Daoy (cell line): Measurements from ENCODE around the gene HAGHL. TPM values are rescaled to one million over a fixed set of nuclear protein-coding genes. Genes with fewer than 3 reads are reported as not detected.

Experiments used
- DNase-seq: peaks from one replicate; pipeline ENCODE4 v3.0.0-alpha.2; 2015; ENCODE audit warnings: low read depth
- total RNA-seq: library from RNA; depleted of rRNA; stranded (reverse); fragments of >200 nt; shearing (Covaris generic); gene quantifications from 2 replicates; pipeline ENCODE4 v1.2.3, GENCODE V29; 2014

HAGHL gene
- total RNA-seq, 1 experiment from 2014 or later, result 3.3 TPM

GRCh38 chr16:754656-755055 lies 27.8 kb downstream of the HAGHL start:
- no peak for DNase-seq

DNA sequence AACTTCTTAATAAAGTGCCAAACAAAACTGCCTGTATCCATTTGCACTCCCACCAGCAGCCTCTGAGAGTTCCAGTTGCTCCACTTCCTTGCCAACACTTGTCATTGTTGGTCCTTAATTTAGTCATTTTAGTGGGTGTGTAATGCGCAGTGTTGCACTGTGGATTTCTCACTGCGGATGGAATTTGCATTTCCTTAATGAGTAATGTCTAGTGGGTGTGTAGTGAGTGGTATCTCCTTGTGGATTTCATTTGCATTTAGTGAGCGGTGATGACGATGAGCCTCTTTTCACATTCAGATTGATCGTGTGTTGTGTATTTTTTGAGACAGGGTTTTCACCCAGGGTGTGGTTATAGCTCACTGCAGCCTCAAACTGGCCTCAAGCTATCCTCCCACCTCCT lies 29.5 kb downstream of the HAGHL start:
- DNase-seq, result no peak

- no peak for DNase-seq
These were observed 32.4 kb downstream of the HAGHL start for GRCh38 chr16:759110-759910.

- no peak for DNase-seq
These were observed 33.2 kb downstream of the HAGHL start for GRCh38 chr16:760065-760464.

- DNase-seq, result peak; percentile 61
These were observed 33.8 kb downstream of the HAGHL start, which contains the start of gene MSLN for GRCh38 chr16:760545-761343. Gene MSLN, plus strand, starts transcription at chr16:760734. Its CDS starts 1,947 bp downstream, at chr16:762681.

GRCh38 chr16:761625-762513 lies 35.0 kb downstream of the HAGHL start:
- DNase-seq, result no peak

DNA sequence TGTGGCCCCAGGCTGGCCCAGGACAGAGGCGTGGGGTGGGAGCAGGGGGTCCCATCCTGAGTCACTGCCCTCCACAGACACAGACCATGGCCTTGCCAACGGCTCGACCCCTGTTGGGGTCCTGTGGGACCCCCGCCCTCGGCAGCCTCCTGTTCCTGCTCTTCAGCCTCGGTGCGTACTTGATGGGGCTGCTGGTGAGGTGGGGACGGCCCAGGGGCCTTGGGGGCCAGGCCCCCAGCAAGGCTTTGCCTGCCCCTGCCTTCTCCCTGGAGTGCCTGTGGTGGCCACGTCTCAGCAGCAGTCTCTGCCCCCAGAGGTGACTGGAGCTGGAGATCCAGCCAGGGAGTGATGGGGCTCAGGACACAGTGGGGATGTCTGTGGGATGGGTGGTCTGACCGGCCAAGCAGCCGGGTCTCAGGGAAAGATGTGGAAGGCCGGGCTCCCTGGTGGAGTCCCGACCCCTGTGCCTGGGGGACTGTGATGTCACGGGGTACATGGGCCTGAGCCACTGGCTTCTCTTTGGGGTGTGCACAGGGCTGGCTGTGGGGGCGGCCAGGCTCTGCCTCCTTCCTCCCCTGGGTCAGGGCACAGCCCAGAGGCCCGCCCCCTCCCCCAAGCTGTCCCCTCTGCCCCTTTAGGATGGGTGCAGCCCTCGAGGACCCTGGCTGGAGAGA lies 35.8 kb downstream of the HAGHL start:
- DNase-seq, result no peak

DNA sequence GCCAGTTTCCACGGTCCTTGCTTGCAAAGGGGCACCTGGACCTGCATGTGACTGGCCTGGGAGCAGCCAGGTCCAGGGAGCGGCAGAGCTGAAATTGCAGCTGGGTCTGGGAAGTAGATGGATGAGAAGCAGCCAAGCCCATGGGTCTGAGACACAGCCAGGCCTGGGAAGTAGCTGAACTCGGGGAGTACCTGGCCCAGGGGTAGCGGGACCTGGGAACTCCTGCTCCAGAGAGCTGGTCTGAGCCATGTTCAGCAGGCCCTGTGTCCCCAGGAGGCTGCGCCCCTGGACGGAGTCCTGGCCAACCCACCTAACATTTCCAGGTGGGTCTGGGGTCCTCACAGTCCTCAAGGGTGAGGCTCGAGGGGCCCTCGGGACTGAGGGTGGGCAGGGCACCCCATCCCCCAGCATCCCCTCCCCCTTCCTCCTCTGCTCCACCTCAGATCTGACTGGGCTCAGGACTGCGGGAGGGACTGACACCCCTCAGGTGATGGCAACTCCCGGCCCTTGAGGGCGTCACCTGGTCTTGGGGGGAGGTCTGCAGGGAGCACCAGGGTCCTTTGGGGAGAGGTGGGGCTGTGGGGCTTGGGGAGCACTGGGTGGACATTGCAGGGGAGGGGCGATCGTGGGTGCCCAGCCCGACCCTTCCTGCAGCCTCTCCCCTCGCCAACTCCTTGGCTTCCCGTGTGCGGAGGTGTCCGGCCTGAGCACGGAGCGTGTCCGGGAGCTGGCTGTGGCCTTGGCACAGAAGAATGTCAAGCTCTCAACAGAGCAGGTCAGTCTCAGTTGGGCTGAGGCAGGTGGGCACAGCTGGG lies 36.7 kb downstream of the HAGHL start:
- DNase-seq, result no peak

DNA sequence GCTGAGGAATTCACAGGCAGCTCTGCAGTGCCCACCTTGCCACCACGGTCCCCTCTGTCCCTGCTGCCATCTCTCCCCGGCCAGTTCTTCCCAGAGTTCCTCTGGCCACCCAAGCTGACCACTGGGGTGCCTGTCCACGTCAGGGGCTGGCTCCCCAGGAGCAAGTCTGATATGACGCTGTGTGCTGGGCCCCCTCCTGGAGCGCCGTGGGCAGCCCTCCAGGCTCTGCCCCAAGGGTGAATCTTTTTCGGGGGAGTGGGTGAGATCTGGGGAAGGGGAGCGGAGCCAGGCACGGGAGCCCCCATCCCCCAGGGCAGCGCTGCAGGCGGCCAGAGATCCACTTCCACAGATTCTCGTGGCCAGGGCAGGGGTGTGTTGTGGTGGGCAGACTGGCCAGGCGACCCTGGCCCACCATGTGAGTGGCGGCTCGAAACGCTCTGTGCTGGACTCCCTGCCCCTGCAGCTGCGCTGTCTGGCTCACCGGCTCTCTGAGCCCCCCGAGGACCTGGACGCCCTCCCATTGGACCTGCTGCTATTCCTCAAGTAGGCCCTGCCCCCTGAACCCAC lies 37.4 kb downstream of the HAGHL start:
- DNase-seq, result no peak

GRCh38 chr16:764848-765487 lies 38.1 kb downstream of the HAGHL start:
- no peak for DNase-seq

DNA sequence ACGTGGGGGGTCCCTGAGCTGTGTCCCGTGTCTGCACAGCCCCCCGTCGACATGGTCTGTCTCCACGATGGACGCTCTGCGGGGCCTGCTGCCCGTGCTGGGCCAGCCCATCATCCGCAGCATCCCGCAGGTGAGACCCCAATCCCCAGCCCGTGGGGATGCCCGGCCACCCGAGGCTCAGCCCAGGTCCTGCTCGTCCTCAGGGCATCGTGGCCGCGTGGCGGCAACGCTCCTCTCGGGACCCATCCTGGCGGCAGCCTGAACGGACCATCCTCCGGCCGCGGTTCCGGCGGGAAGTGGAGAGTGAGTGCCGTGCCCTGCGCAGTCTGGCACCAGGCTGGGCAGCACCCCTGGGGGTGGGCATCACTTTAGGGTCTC lies 38.6 kb downstream of the HAGHL start:
- DNase-seq, result no peak

DNA sequence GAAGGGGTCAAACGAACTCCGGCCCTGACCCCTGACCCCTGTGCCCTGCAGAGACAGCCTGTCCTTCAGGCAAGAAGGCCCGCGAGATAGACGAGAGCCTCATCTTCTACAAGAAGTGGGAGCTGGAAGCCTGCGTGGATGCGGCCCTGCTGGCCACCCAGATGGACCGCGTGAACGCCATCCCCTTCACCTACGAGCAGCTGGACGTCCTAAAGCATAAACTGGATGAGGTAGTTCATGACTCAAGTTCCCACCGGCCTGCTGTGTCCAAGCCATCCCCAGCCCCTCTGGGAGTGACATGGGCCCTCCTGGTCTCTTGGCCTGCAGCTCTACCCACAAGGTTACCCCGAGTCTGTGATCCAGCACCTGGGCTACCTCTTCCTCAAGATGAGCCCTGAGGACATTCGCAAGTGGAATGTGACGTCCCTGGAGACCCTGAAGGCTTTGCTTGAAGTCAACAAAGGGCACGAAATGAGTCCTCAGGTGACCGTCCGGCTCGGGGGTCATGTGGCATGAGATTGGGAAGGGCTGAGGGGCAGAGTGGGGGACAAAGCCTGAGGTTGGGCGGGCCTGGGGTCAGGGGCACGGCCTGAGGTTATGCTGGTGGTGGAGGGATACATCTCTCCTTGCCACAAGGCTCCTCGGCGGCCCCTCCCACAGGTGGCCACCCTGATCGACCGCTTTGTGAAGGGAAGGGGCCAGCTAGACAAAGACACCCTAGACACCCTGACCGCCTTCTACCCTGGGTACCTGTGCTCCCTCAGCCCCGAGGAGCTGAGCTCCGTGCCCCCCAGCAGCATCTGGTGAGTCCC lies 39.3 kb downstream of the HAGHL start:
- no peak for DNase-seq

DNA sequence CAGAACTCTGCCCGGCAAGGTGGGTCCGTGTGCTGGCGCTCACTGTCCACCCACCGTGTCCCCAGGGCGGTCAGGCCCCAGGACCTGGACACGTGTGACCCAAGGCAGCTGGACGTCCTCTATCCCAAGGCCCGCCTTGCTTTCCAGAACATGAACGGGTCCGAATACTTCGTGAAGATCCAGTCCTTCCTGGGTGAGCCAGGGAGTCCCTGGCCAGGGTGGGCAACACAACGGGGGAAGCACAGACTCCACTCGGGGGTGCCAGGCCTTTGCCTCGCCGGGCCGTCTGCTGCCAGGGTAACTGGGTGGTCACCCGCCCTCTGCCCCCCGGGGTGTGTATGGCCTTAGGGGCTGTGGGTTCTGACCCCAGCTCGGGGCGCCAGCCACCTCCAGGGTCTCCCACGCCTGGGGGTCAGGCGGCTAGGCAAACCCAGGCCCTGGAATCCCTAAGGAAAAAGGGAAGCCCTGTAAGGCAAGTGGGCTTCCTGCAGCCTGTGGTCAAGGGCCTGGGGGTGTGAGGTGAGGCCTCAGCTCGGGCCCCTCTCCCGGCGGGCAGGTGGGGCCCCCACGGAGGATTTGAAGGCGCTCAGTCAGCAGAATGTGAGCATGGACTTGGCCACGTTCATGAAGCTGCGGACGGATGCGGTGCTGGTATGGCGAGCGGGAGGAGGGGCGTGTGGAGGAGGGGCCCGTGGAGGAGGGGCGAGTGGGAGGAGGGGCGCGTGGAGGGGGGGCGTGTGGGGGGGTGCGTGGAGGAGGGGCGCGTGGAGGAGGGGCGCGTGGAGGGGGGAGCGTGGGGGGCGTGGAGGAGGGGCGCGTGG lies 40.1 kb downstream of the HAGHL start:
- DNase-seq, result no peak

DNA sequence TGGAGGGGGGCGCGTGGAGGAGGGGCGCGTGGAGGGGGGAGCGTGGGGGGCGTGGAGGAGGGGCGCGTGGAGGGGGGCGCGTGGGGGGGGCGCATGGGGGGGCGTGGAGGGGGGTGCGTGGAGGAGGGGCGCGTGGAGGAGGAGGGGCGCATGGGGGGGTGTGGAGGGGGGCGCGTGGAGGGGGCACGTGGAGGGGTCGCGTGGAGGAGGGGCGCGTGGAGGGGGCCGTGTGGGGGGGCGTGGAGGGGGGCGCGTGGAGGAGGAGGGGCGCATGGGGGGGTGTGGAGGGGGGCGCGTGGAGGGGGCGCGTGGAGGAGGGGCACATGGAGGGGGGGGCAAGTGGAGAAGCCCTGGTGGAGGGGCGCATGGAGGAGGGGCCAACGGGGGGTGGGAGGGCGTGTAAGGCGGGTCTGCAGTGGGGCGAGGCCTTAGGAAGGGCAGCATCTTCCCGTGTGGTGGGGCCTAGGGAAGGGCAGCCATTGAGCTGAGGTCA lies 40.9 kb downstream of the HAGHL start:
- DNase-seq, result no peak

DNA sequence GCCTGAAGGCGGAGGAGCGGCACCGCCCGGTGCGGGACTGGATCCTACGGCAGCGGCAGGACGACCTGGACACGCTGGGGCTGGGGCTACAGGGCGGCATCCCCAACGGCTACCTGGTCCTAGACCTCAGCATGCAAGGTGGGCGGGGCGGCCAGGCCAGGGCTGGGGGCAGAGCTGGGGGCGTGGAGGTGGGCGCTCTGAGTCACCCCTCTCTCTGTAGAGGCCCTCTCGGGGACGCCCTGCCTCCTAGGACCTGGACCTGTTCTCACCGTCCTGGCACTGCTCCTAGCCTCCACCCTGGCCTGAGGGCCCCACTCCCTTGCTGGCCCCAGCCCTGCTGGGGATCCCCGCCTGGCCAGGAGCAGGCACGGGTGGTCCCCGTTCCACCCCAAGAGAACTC lies 41.5 kb downstream of the HAGHL start:
- DNase-seq, result no peak

DNA sequence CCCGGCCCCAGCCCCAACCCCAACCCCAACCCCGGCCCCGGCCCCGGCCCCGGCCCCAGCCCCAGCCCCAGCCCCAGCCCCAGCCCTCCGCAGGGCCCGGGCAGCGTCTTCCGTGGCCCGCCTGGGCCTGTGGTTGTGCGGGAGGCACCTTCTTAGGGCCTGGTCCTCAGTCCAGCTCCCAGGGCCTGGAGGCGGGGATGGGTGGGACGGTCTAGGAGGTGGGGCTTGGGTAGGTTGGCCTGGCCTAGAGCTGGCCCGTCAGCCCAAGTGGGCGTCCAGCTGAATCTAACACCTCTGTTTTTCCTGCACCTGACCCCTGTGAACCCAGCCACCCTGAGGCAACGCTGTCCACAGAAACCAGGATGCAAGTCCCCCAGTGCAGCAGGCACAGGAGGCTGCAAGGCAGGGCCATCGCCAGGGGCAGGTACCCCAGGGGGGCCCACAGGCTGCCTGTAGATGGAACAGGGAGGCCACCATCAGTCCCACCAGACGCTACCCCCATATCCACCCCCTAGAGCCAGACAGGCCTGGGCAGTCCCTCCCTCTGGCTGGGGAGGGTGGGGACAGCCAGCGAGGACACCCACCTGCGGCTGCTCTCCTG lies 42.4 kb downstream of the HAGHL start:
- DNase-seq, result no peak

GRCh38 chr16:769934-770333 lies 43.0 kb downstream of the HAGHL start:
- DNase-seq, result no peak
